Measurements from ENCODE around the gene PLPP7.

DNA sequence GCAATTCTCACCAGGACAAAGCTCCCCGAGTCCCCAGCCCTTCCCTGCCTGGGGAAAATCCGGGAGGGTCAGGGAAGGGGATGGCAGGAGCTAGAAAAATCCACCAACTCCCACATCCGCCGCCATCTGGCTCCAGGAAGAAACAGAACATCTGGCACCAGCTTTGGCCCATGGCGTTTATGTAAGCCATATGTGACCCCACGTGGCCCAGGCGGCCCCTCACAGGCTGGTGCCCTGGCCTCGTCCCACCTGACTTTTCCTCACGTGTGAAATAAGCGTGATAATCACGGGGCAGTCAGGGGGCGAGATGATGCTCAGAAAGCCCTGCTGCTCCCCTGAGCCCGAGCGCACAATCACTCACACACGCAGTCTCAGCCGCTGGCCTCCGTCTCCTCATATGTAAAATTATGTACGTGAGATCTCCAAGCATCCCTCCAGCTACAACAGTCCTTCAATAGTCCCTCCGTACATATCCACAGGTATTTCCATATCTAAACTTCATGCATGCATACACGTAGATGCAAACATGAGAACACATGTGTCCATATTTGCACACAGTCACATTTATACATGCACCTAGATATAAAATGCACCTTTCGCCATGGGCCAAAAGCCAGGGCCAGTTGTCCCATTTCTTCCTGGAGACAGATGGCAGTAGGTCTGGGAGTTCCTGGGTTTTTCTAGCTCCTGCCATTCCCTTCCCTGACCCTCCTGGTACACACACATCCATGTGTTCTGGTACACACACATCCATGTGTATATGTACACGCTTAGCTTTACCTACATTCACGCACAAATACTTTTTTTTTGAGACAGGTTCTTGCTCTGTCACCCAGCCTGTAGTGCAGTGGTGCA lies 28.9 kb downstream of the PLPP7 start:
- TF ChIP-seq KDM1A (IDR thresholded peaks at IDR 0.05; ENCODE audit: low read depth): no peak
- TF ChIP-seq, protein P1, sequence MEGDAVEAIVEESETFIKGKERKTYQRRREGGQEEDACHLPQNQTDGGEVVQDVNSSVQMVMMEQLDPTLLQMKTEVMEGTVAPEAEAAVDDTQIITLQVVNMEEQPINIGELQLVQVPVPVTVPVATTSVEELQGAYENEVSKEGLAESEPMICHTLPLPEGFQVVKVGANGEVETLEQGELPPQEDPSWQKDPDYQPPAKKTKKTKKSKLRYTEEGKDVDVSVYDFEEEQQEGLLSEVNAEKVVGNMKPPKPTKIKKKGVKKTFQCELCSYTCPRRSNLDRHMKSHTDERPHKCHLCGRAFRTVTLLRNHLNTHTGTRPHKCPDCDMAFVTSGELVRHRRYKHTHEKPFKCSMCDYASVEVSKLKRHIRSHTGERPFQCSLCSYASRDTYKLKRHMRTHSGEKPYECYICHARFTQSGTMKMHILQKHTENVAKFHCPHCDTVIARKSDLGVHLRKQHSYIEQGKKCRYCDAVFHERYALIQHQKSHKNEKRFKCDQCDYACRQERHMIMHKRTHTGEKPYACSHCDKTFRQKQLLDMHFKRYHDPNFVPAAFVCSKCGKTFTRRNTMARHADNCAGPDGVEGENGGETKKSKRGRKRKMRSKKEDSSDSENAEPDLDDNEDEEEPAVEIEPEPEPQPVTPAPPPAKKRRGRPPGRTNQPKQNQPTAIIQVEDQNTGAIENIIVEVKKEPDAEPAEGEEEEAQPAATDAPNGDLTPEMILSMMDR (IDR thresholded peaks at IDR 0.05): no peak
- no peak for TF ChIP-seq POLR2A (IDR thresholded peaks at IDR 0.05; ENCODE audit: low read length)
- TF ChIP-seq, protein P2, sequence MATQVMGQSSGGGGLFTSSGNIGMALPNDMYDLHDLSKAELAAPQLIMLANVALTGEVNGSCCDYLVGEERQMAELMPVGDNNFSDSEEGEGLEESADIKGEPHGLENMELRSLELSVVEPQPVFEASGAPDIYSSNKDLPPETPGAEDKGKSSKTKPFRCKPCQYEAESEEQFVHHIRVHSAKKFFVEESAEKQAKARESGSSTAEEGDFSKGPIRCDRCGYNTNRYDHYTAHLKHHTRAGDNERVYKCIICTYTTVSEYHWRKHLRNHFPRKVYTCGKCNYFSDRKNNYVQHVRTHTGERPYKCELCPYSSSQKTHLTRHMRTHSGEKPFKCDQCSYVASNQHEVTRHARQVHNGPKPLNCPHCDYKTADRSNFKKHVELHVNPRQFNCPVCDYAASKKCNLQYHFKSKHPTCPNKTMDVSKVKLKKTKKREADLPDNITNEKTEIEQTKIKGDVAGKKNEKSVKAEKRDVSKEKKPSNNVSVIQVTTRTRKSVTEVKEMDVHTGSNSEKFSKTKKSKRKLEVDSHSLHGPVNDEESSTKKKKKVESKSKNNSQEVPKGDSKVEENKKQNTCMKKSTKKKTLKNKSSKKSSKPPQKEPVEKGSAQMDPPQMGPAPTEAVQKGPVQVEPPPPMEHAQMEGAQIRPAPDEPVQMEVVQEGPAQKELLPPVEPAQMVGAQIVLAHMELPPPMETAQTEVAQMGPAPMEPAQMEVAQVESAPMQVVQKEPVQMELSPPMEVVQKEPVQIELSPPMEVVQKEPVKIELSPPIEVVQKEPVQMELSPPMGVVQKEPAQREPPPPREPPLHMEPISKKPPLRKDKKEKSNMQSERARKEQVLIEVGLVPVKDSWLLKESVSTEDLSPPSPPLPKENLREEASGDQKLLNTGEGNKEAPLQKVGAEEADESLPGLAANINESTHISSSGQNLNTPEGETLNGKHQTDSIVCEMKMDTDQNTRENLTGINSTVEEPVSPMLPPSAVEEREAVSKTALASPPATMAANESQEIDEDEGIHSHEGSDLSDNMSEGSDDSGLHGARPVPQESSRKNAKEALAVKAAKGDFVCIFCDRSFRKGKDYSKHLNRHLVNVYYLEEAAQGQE (IDR thresholded peaks at IDR 0.05): no peak
- no peak for TF ChIP-seq CHD2 (IDR thresholded peaks at IDR 0.05; ENCODE audit: low read length, partially characterized antibody)
- TF ChIP-seq, protein P3, sequence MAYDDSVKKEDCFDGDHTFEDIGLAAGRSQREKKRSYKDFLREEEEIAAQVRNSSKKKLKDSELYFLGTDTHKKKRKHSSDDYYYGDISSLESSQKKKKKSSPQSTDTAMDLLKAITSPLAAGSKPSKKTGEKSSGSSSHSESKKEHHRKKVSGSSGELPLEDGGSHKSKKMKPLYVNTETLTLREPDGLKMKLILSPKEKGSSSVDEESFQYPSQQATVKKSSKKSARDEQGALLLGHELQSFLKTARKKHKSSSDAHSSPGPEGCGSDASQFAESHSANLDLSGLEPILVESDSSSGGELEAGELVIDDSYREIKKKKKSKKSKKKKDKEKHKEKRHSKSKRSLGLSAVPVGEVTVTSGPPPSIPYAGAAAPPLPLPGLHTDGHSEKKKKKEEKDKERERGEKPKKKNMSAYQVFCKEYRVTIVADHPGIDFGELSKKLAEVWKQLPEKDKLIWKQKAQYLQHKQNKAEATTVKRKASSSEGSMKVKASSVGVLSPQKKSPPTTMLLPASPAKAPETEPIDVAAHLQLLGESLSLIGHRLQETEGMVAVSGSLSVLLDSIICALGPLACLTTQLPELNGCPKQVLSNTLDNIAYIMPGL (CRISPR knock-in tag; IDR thresholded peaks at IDR 0.05; ENCODE audit: borderline replicate concordance): no peak
- no peak for TF ChIP-seq RCOR1 (IDR thresholded peaks at IDR 0.05; ENCODE audit: low read depth, low read length)
- no peak for TF ChIP-seq EP300 (IDR thresholded peaks at IDR 0.05)
- no peak for TF ChIP-seq MAZ (IDR thresholded peaks at IDR 0.05; ENCODE audit: borderline replicate concordance, low read depth, low read length)
- TF ChIP-seq MYC (IDR thresholded peaks at IDR 0.05; ENCODE audit: borderline replicate concordance, low read length): no peak
- TF ChIP-seq, protein P4, sequence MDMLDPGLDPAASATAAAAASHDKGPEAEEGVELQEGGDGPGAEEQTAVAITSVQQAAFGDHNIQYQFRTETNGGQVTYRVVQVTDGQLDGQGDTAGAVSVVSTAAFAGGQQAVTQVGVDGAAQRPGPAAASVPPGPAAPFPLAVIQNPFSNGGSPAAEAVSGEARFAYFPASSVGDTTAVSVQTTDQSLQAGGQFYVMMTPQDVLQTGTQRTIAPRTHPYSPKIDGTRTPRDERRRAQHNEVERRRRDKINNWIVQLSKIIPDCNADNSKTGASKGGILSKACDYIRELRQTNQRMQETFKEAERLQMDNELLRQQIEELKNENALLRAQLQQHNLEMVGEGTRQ (IDR thresholded peaks at IDR 0.05): no peak
- TF ChIP-seq TFCP2L1 (CRISPR knock-in tag; IDR thresholded peaks at IDR 0.05): no peak

All from A549 (cell line).